HepG2 (cell line): ENCODE measurements around the gene RUVBL1. TPM values are rescaled to one million over a fixed set of nuclear protein-coding genes. Genes with fewer than 3 reads are reported as not detected.

ENCODE experiments used
- ATAC-seq: fragments of 200-7000 bp; cut with Tn5 transposase; 3 replicates; pipeline ENCODE4 v1.9.1; 2020; ENCODE audit warnings: mild to moderate bottlenecking, moderate library complexity
- BruUV-seq: library from RNA; stranded (reverse); fragments of 400-500 nt; replicated peaks from 2 replicates; lab custom pipeline; 2021; lab: Mats Ljungman, UMichigan
- CTCF ChIA-PET: fragments of 300-600 bp; formaldehyde crosslinking; extraction: SDS; loops from one replicate; lab custom pipeline; 2021; ENCODE audit warnings: low total read pairs, inconsistent platforms, low intra/inter-chr PET ratio; lab: Yijun Ruan, JAX
- POLR2A ChIA-PET: fragments of 350-600 bp; sonication (Branson Sonifier 250); formaldehyde crosslinking; loops from one replicate; lab custom pipeline; 2020; ENCODE audit warnings: antibody characterized with exemption, inconsistent platforms; lab: Yijun Ruan, JAX
- DNase-seq: peaks from one replicate; pipeline ENCODE4 v3.0.0-alpha.2; 2015; ENCODE audit warnings: low spot score
- FAIRE-seq: peaks from 3 replicates; lab custom pipeline; 2011; peaks lifted over from hg19 to GRCh38; lab: Jason Lieb, UNC
- H2AFZ ChIP-seq: one replicate; pipeline ENCODE4 v1.6.1; 2011; ENCODE audit warnings: low read length, inconsistent platforms
- H3K27ac ChIP-seq: fragments of 300-600 bp; 3 replicates; pipeline ENCODE4 v1.8.0; 2011; ENCODE audit warnings: mixed run types, mild to moderate bottlenecking, mixed read lengths, low read length, inconsistent platforms; ENCODE audit not compliant: insufficient read depth; ENCODE audit errors: extremely low read length
- H3K27me3 ChIP-seq, 2 experiments: fragments of 200-600 bp in 1 of 2; 2 replicates in 1 of 2; 3 replicates in 1 of 2; pipeline versions ENCODE4 v1.6.0 to v1.8.0; 2011; ENCODE audit warnings: low read length in 2 of 2, mild to moderate bottlenecking in 2 of 2, moderate library complexity in 2 of 2, inconsistent platforms in 1 of 2; ENCODE audit not compliant: insufficient read depth in 2 of 2, control insufficient read depth in 1 of 2
- H3K36me3 ChIP-seq, 2 experiments: fragments of 200-600 bp in 1 of 2; replicated peaks in 1 of 2; 2 replicates in 1 of 2; 3 replicates in 1 of 2; pipeline versions ENCODE4 v1.5.1 to v1.8.0; 2011; ENCODE audit warnings: low read length in 2 of 2, inconsistent platforms in 1 of 2; ENCODE audit not compliant: insufficient read depth in 2 of 2, control insufficient read depth in 1 of 2
- H3K4me1 ChIP-seq: 2 replicates; pipeline ENCODE4 v1.5.1; 2012; ENCODE audit warnings: low read length, inconsistent platforms; ENCODE audit not compliant: insufficient read depth
- H3K4me2 ChIP-seq: 2 replicates; pipeline ENCODE4 v1.6.0; 2011; ENCODE audit warnings: low read depth, low read length, inconsistent platforms
- H3K4me3 ChIP-seq, 3 experiments: fragments of 200-600 bp in 1 of 3; sonication (generic), shearing (Covaris generic) in 1 of 3; replicated peaks in 1 of 3; 2 replicates each; pipeline ENCODE4 v1.5.1; 2011 to 2016; ENCODE audit warnings: low read length in 3 of 3, inconsistent platforms in 2 of 3, low read depth in 2 of 3, mild to moderate bottlenecking in 2 of 3, control low read depth in 1 of 3, mixed read lengths in 1 of 3; ENCODE audit not compliant: insufficient read depth in 1 of 3
- H3K79me2 ChIP-seq: one replicate; pipeline ENCODE4 v1.6.1; 2011; ENCODE audit warnings: low read length, inconsistent platforms; ENCODE audit not compliant: insufficient read depth
- H3K9ac ChIP-seq: 2 replicates; pipeline ENCODE4 v1.6.0; 2011; ENCODE audit warnings: mild to moderate bottlenecking, low read depth, low read length, inconsistent platforms; ENCODE audit not compliant: insufficient read depth
- H3K9me3 ChIP-seq: 2 replicates; pipeline ENCODE4 v1.5.1; 2012; ENCODE audit warnings: mild to moderate bottlenecking, low read length
- H4K20me1 ChIP-seq: 2 replicates; pipeline ENCODE4 v1.6.0; 2011; ENCODE audit warnings: inconsistent platforms, mild to moderate bottlenecking, low read length, moderate library complexity; ENCODE audit not compliant: insufficient read depth
- HDAC1 ChIP-seq: sonication (generic); formaldehyde crosslinking; IDR thresholded peaks from 2 replicates; pipeline ENCODE4 v1.5.1; 2020; ENCODE audit warnings: mild to moderate bottlenecking, missing genetic modification reagents
- HNRNPH1 ChIP-seq: fragments of 200-400 bp; formaldehyde crosslinking; optimal IDR thresholded peaks from 2 replicates; pipeline ENCODE3; 2017; ENCODE audit warnings: mild to moderate bottlenecking, low read depth, low read length
- KAT7 ChIP-seq: IDR thresholded peaks from 2 replicates; pipeline ENCODE4 v1.6.1; 2018; ENCODE audit warnings: borderline replicate concordance, missing compliant biosample characterization
- KLF6 ChIP-seq: IDR thresholded peaks from 2 replicates; pipeline ENCODE4 v1.8.0; 2016; ENCODE audit warnings: missing biosample characterization, missing genetic modification reagents
- NCOA1 ChIP-seq: sonication (generic); formaldehyde crosslinking; IDR thresholded peaks from 2 replicates; pipeline ENCODE4 v1.9.0; 2021; ENCODE audit warnings: missing genetic modification reagents
- ONECUT2 ChIP-seq: sonication (generic); formaldehyde crosslinking; IDR thresholded peaks from 2 replicates; pipeline ENCODE4 v1.4.0; 2020; ENCODE audit warnings: missing genetic modification reagents
- POLR2AphosphoS2 ChIP-seq: IDR thresholded peaks from 2 replicates; pipeline ENCODE4 v1.6.1; 2011; ENCODE audit warnings: low read depth, low read length, improper control_type of control experiment
- RELA ChIP-seq: sonication (generic); formaldehyde crosslinking; IDR thresholded peaks from 2 replicates; pipeline ENCODE4 v1.4.0; 2020; ENCODE audit warnings: missing genetic modification reagents
- RFX1 ChIP-seq: fragments of 450-650 bp; IDR thresholded peaks from 2 replicates; pipeline ENCODE4 v1.6.1; 2017
- SMAD9 ChIP-seq: sonication (generic); formaldehyde crosslinking; IDR thresholded peaks from 2 replicates; pipeline ENCODE4 v1.5.1; 2020; ENCODE audit warnings: mild to moderate bottlenecking, missing genetic modification reagents
- SOX5 ChIP-seq: IDR thresholded peaks from 2 replicates; pipeline ENCODE4 v1.6.1; 2016; ENCODE audit warnings: borderline replicate concordance
- SRSF9 ChIP-seq: fragments of 200-400 bp; formaldehyde crosslinking; IDR thresholded peaks from 2 replicates; pipeline ENCODE4 v1.6.1; 2018; ENCODE audit warnings: borderline replicate concordance, mild to moderate bottlenecking, low read depth, low read length; ENCODE audit not compliant: insufficient read depth, poor library complexity, severe bottlenecking
- TFAP4 ChIP-seq: sonication (generic); IDR thresholded peaks from 2 replicates; pipeline ENCODE4 v1.6.1; 2016; ENCODE audit warnings: low read depth, borderline replicate concordance
- ZMYM2 ChIP-seq: sonication (generic); formaldehyde crosslinking; IDR thresholded peaks from 2 replicates; pipeline ENCODE4 v1.8.0; 2022; ENCODE audit warnings: mild to moderate bottlenecking, missing genetic modification reagents
- ZNF512 ChIP-seq: sonication (generic); formaldehyde crosslinking; IDR thresholded peaks from 2 replicates; pipeline ENCODE4 v1.4.0; 2020; ENCODE audit warnings: mild to moderate bottlenecking, missing genetic modification reagents
- ZNF672 ChIP-seq: sonication (generic); formaldehyde crosslinking; IDR thresholded peaks from 2 replicates; pipeline ENCODE4 v1.8.1; 2022; ENCODE audit warnings: missing genetic modification reagents
- ZNF709 ChIP-seq: sonication (generic); formaldehyde crosslinking; IDR thresholded peaks from 2 replicates; pipeline ENCODE4 v1.5.0; 2020; ENCODE audit warnings: mild to moderate bottlenecking, missing genetic modification reagents
- ZNF772 ChIP-seq: sonication (generic); formaldehyde crosslinking; IDR thresholded peaks from 2 replicates; pipeline ENCODE4 v1.5.0; 2020; ENCODE audit warnings: mild to moderate bottlenecking, missing genetic modification reagents
- ZSCAN21 ChIP-seq: sonication (generic); formaldehyde crosslinking; IDR thresholded peaks from 2 replicates; pipeline ENCODE4 v1.8.0; 2022; ENCODE audit warnings: mild to moderate bottlenecking, missing genetic modification reagents, moderate library complexity, borderline replicate concordance
- whole genome bisulfite sequencing: methylation state at CpG from one replicate; pipeline ENCODE4 v1.1.6; 2017; ENCODE audit warnings: low lambda C conversion rate; 5-methylcytosine and 5-hydroxymethylcytosine counted together
- in situ Hi-C: cut with HindIII; loops from 2 replicates; pipeline ENCODE4 v1.10.0; 2017; ENCODE audit warnings: low pct_unique_long_range_greater_than_20kb; ENCODE audit not compliant: extremely low pct_ligation_motif_present
- intact Hi-C: fragments of 100-400 bp; cut with micrococcal nuclease; formaldehyde crosslinking; loops from one replicate; pipeline ENCODE4 v1.10.0; 2022; ENCODE audit not compliant: unreplicated experiment
- polyA plus RNA-seq, 8 experiments: library from polyadenylated mRNA; depleted of rRNA in 3 of 8; stranded (reverse) in 7 of 8; unstranded in 1 of 8; fragments of >200 nt; fragmentation: Illumina TruSeq in 4 of 8; extraction: Trizol in 4 of 8; gene quantifications; 2 replicates each; pipeline versions ENCODE4 v1.2.1 to v1.2.3, GENCODE V29; 2011 to 2016; ENCODE audit warnings: low read depth in 4 of 8, missing spikeins in 1 of 8, mixed read lengths in 1 of 8; ENCODE audit not compliant: insufficient read depth in 1 of 8
- total RNA-seq, 5 experiments: library from RNA; depleted of rRNA; stranded (reverse); fragments of >200 nt; fragmentation: Illumina TruSeq; extraction: Trizol; gene quantifications; 2 replicates each; pipeline ENCODE4 v1.2.3, GENCODE V29; 2016; ENCODE audit warnings: low read depth in 1 of 5

RUVBL1 gene
- total and polyA plus RNA-seq, 2 of the 13 experiments (the other 11 are each of a cell fraction or from before 2014, with no cell fraction given): 32.7 to 86.3 TPM

DNA sequence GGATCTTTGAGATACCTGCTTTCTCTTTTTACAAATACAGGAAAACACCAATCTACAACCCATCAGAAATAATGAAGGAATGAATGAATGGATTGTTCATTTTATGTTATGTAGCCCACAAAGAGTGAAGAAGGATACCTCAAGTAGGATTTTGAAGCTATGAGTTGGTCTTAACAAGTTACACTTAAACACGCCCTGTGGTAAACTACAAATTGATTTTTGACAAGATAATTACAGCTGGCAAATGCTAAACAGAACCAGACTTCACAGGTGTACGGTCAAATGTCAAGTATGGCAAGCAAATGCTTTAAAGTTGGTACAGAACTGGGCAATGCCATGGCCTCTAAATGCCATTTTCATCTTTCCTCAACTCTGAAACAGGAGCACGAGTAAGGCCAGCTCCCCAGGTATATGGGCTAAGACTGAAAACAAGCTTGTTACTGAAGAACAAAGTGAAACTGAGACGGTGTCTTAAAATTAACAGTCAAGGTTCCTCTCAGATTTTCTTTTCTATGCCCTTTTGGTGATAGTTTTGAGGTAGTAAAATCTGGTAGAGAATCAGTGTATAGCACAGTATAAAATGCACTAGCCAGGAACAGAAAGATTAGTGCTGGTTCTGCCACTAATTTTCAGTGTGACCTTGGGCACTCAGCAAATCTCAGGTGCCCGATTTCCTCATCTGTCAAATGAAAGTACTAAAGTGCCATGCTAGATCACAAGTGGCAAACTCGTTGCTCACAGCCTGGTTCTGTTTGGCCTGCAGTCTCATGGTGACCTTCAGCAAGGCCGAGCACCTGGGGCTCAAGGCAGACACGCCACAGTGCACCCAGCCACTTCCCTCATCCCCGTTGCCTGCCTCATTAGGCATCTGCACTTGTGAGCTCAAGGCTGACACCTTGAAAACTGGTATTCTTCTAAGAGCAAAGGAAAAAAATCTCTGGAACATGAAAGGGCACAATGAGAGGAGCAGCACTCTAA, 9.5 kb downstream of the RUVBL1 start:
- Histone ChIP-seq H3K4me2 (no peak overlapping the region), H3K36me3 (peaks cover 14 to 42% of the 10 kb centered on the region in 2 experiments), H3K4me3 (no peak overlapping the region), H3K9me3 (no peaks in the 10 kb centered on the region), H4K20me1 (no peaks in the 10 kb centered on the region), H3K27me3 (no peaks in the 10 kb centered on the region), H3K9ac (no peak overlapping the region), H2AFZ (no peak overlapping the region), H3K79me2 (peaks cover 4% of the 10 kb centered on the region), H3K4me1 (no peaks in the 10 kb centered on the region), H3K27ac (no peak overlapping the region)
- intact Hi-C loops: no loop called here
- DNase-seq (no peak), ATAC-seq (no peak), FAIRE-seq (no peak)
- POLR2A ChIA-PET: interaction anchor here (1.2 kb wide), 1 partner anchor 10 kb away, joined by 3 read pairs; the partner anchor contains the start of gene RUVBL1
- in situ Hi-C loops: no loop called here
- 89% methylated on average over 9 of the region's 9 CpGs for WGBS
- BruUV-seq: no TSS peak
- TF ChIP-seq ZNF772 (CRISPR knock-in tag) (no peak), ONECUT2 (CRISPR knock-in tag) (no peak), SOX5 (CRISPR knock-in tag) (no peak), POLR2AphosphoS2 (no peak), KLF6 (no peak), SRSF9 (no peak), TFAP4 (no peak), NCOA1 (no peak), ZSCAN21 (CRISPR knock-in tag) (no peak), HDAC1 (CRISPR knock-in tag) (no peak), RELA (CRISPR knock-in tag) (no peak), RFX1 (no peak), KAT7 (CRISPR knock-in tag) (no peak), ZNF709 (CRISPR knock-in tag) (no peak), HNRNPH1 (no peak), SMAD9 (no peak), ZMYM2 (no peak), ZNF672 (CRISPR knock-in tag) (no peak), ZNF512 (CRISPR knock-in tag) (no peak)
- CTCF ChIA-PET: no interaction called here
